ENCODE results near the gene TMED10.

- TF ChIP-seq CTCF (IDR thresholded peaks at IDR 0.05), result no peak
- TF ChIP-seq POLR2A (IDR thresholded peaks at IDR 0.05), result no peak
- TF ChIP-seq POLR2AphosphoS5 (IDR thresholded peaks at IDR 0.05), result no peak
Measured at GRCh38 chr14:75184492-75184891, 8.1 kb upstream of the TMED10 start.
